Trophoblast cell (in vitro differentiated cells and primary cell): Measurements from ENCODE around the gene GGCX.

Experiments
- DNase-seq, 2 donors: peaks; one replicate each; pipeline ENCODE4 v3.0.0-alpha.2; 2016
- H2AFZ ChIP-seq: 2 replicates; pipeline ENCODE4 v1.6.1; 2013; ENCODE audit warnings: low read length, moderate library complexity, mild to moderate bottlenecking; ENCODE audit not compliant: insufficient read depth, poor library complexity
- H2AK5ac ChIP-seq: 2 replicates; pipeline ENCODE4 v1.6.1; 2013; ENCODE audit warnings: mild to moderate bottlenecking, low read length
- H2BK120ac ChIP-seq: 2 replicates; pipeline ENCODE4 v1.6.1; 2013; ENCODE audit warnings: low read length, mild to moderate bottlenecking, moderate library complexity; ENCODE audit not compliant: insufficient read depth, poor library complexity
- H2BK12ac ChIP-seq: 2 replicates; pipeline ENCODE4 v1.6.1; 2013; ENCODE audit warnings: mild to moderate bottlenecking, low read length, moderate library complexity
- H2BK5ac ChIP-seq: 2 replicates; pipeline ENCODE4 v1.6.1; 2013; ENCODE audit warnings: low read length, low read depth, moderate library complexity, mild to moderate bottlenecking; ENCODE audit not compliant: poor library complexity
- H3K14ac ChIP-seq: 2 replicates; pipeline ENCODE4 v1.6.1; 2013; ENCODE audit warnings: mild to moderate bottlenecking, low read length
- H3K18ac ChIP-seq: 2 replicates; pipeline ENCODE4 v1.6.1; 2013; ENCODE audit warnings: mild to moderate bottlenecking, low read length
- H3K23ac ChIP-seq: 2 replicates; pipeline ENCODE4 v1.6.1; 2013; ENCODE audit warnings: low read length
- H3K27ac ChIP-seq: 2 replicates; pipeline ENCODE4 v1.5.1; 2013; ENCODE audit warnings: low read depth, mild to moderate bottlenecking, inconsistent platforms, low read length, moderate library complexity
- H3K27me3 ChIP-seq: 2 replicates; pipeline ENCODE4 v1.6.1; 2013; ENCODE audit warnings: inconsistent platforms, mild to moderate bottlenecking, low read length, moderate library complexity; ENCODE audit not compliant: insufficient read depth
- H3K36me3 ChIP-seq, 2 experiments: 1 replicate in 1 of 2; 2 replicates in 1 of 2; pipeline ENCODE4 v1.6.1; 2013; ENCODE audit warnings: low read length in 2 of 2, mild to moderate bottlenecking in 2 of 2, moderate library complexity in 1 of 2; ENCODE audit not compliant: insufficient read depth in 2 of 2, control insufficient read depth in 1 of 2
- H3K4ac ChIP-seq: 2 replicates; pipeline ENCODE4 v1.6.1; 2013; ENCODE audit warnings: low read depth, mild to moderate bottlenecking, low read length, moderate library complexity
- H3K4me1 ChIP-seq, 2 experiments: 1 replicate in 1 of 2; 2 replicates in 1 of 2; pipeline ENCODE4 v1.6.1; 2013; ENCODE audit warnings: low read length in 2 of 2, mild to moderate bottlenecking in 2 of 2, moderate library complexity in 1 of 2; ENCODE audit not compliant: insufficient read depth in 2 of 2, control insufficient read depth in 1 of 2
- H3K4me2 ChIP-seq: 2 replicates; pipeline ENCODE4 v1.6.1; 2013; ENCODE audit warnings: inconsistent platforms, mild to moderate bottlenecking, low read length, moderate library complexity
- H3K4me3 ChIP-seq: 2 replicates; pipeline ENCODE4 v1.5.1; 2013; ENCODE audit warnings: mild to moderate bottlenecking, low read depth, low read length, inconsistent platforms
- H3K79me1 ChIP-seq: one replicate; pipeline ENCODE4 v1.6.1; 2013; ENCODE audit warnings: low read length
- H3K79me2 ChIP-seq: 2 replicates; pipeline ENCODE4 v1.6.1; 2013; ENCODE audit warnings: low read length, mild to moderate bottlenecking; ENCODE audit not compliant: control insufficient read depth, insufficient read depth, poor library complexity
- H3K9ac ChIP-seq: 2 replicates; pipeline ENCODE4 v1.6.1; 2013; ENCODE audit warnings: mild to moderate bottlenecking, low read length
- H3K9me3 ChIP-seq: 2 replicates; pipeline ENCODE4 v1.6.1; 2013; ENCODE audit warnings: low read depth, mild to moderate bottlenecking, control low read depth, inconsistent platforms, low read length; ENCODE audit not compliant: insufficient read depth
- H4K12ac ChIP-seq: 2 replicates; pipeline ENCODE4 v1.6.1; 2013; ENCODE audit warnings: low read depth, mild to moderate bottlenecking, low read length, moderate library complexity
- H4K8ac ChIP-seq: 2 replicates; pipeline ENCODE4 v1.6.1; 2013; ENCODE audit warnings: low read depth, mild to moderate bottlenecking, low read length, moderate library complexity
- H4K91ac ChIP-seq: one replicate; pipeline ENCODE4 v1.6.1; 2013; ENCODE audit warnings: low read depth, mild to moderate bottlenecking, low read length, moderate library complexity
- WGBS: extraction: QIAGEN DNeasy Blood & Tissue Kit; methylation state at CpG from one replicate; pipeline ENCODE4 v1.1.7; 2013; ENCODE audit warnings: missing lambda C conversion rate; ENCODE audit not compliant: insufficient read length, insufficient coverage; ENCODE audit errors: extremely low coverage; 5-methylcytosine and 5-hydroxymethylcytosine counted together

Gene GGCX

GRCh38 chr2:85558160-85558559 lies 3.1 kb downstream of the GGCX start:
- no peak overlapping the region for H3K9ac ChIP-seq
- H3K4me1 ChIP-seq = no peaks in the 10 kb centered on the region
- no peak overlapping the region for H4K8ac ChIP-seq
- no peak overlapping the region for H2BK5ac ChIP-seq
- no peak overlapping the region for H2AK5ac ChIP-seq
- no peak overlapping the region for H2AFZ ChIP-seq
- no peaks in the 10 kb centered on the region for H3K9me3 ChIP-seq
- H3K4me2 ChIP-seq = no peak overlapping the region
- H3K36me3 ChIP-seq = peaks cover 19 to 33% of the 10 kb centered on the region in 2 experiments
- peak in 1 of 2 donors; percentile 52 for DNase-seq
- peaks cover 6% of the 10 kb centered on the region for H3K79me2 ChIP-seq
- H3K18ac ChIP-seq = no peak overlapping the region
- H3K27ac ChIP-seq = no peak overlapping the region
- H2BK120ac ChIP-seq = no peak overlapping the region
- no peak overlapping the region for H4K91ac ChIP-seq
- no peak overlapping the region for H3K23ac ChIP-seq
- no peak overlapping the region for H3K4ac ChIP-seq
- peaks cover 5% of the 10 kb centered on the region for H3K79me1 ChIP-seq
- WGBS = no CpG with 5 or more reads among the region's 1 CpG
- H4K12ac ChIP-seq = no peak overlapping the region
- no peak overlapping the region for H2BK12ac ChIP-seq
- H3K27me3 ChIP-seq = no peaks in the 10 kb centered on the region
- H3K14ac ChIP-seq = no peak overlapping the region
- no peak overlapping the region for H3K4me3 ChIP-seq

- no peaks in the 10 kb centered on the region for H3K4me1 ChIP-seq
- no peak overlapping the region for H2BK5ac ChIP-seq
- no peak overlapping the region for H3K27ac ChIP-seq
- H3K27me3 ChIP-seq = no peaks in the 10 kb centered on the region
- H3K14ac ChIP-seq = no peak overlapping the region
- no peak overlapping the region for H2AFZ ChIP-seq
- H2BK12ac ChIP-seq = no peak overlapping the region
- H2AK5ac ChIP-seq = no peak overlapping the region
- H3K36me3 ChIP-seq = peaks cover 24 to 38% of the 10 kb centered on the region in 2 experiments
- WGBS = no CpG with 5 or more reads among the region's 5 CpGs
- peaks cover 5% of the 10 kb centered on the region for H3K79me1 ChIP-seq
- no peak overlapping the region for H2BK120ac ChIP-seq
- no peak overlapping the region for H3K4me3 ChIP-seq
- no peak overlapping the region for H4K12ac ChIP-seq
- no peaks in the 10 kb centered on the region for H3K9me3 ChIP-seq
- peak in 1 of 2 donors; percentile 51 for DNase-seq
- H3K9ac ChIP-seq = no peak overlapping the region
- H3K4me2 ChIP-seq = no peak overlapping the region
- peaks cover 6% of the 10 kb centered on the region for H3K79me2 ChIP-seq
- H4K8ac ChIP-seq = no peak overlapping the region
- no peak overlapping the region for H3K4ac ChIP-seq
- no peak overlapping the region for H3K18ac ChIP-seq
- H3K23ac ChIP-seq = no peak overlapping the region
- no peak overlapping the region for H4K91ac ChIP-seq
Observed at GRCh38 chr2:85557130-85557529, 4.2 kb downstream of the GGCX start.

DNA sequence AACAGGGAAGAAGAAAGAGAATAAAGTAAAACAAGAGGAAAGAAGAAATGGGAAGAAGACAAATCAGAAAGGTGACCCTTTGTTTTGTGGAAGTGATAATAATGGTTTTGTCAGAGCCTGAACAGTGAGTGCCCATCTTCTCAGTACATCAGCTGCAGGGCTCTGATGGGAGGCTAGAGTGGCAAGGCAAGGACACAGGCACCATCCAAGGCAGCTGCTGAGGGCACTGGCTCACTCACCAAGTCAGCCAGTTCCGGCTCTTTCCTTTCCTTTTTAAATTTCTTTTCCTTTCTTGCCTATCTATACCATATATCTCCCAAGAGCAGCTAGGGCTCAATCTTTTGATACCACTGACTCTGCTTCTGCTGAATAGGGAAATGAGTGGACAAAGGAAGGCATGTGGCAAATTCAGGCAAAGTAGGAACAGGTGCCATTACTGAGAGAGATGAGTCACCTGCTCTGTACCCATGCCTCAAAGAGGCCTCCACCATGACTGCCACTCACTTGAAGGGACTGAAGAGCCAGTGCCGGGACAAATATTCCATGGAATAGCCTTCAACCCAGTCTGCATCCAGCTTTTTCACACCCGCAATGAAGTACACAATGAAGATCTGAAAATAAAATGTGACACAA lies 6.2 kb downstream of the GGCX start:
- no peaks in the 10 kb centered on the region for H3K4me1 ChIP-seq
- H4K8ac ChIP-seq = no peak overlapping the region
- H3K14ac ChIP-seq = no peak overlapping the region
- no peak overlapping the region for H3K23ac ChIP-seq
- H3K18ac ChIP-seq = no peak overlapping the region
- no peak overlapping the region for H3K27ac ChIP-seq
- H3K36me3 ChIP-seq = peaks cover 34 to 57% of the 10 kb centered on the region in 2 experiments
- no peaks in the 10 kb centered on the region for H3K9me3 ChIP-seq
- no peak for DNase-seq
- no peaks in the 10 kb centered on the region for H3K79me2 ChIP-seq
- H4K12ac ChIP-seq = no peak overlapping the region
- H3K27me3 ChIP-seq = no peaks in the 10 kb centered on the region
- H2BK5ac ChIP-seq = no peak overlapping the region
- H3K4ac ChIP-seq = no peak overlapping the region
- no CpG with 5 or more reads among the region's 3 CpGs for WGBS
- no peaks in the 10 kb centered on the region for H3K79me1 ChIP-seq
- no peak overlapping the region for H2AK5ac ChIP-seq
- H2BK12ac ChIP-seq = no peak overlapping the region
- H2BK120ac ChIP-seq = no peak overlapping the region
- no peak overlapping the region for H2AFZ ChIP-seq
- H3K9ac ChIP-seq = no peak overlapping the region
- H3K4me3 ChIP-seq = no peak overlapping the region
- no peak overlapping the region for H3K4me2 ChIP-seq
- H4K91ac ChIP-seq = no peak overlapping the region

DNA sequence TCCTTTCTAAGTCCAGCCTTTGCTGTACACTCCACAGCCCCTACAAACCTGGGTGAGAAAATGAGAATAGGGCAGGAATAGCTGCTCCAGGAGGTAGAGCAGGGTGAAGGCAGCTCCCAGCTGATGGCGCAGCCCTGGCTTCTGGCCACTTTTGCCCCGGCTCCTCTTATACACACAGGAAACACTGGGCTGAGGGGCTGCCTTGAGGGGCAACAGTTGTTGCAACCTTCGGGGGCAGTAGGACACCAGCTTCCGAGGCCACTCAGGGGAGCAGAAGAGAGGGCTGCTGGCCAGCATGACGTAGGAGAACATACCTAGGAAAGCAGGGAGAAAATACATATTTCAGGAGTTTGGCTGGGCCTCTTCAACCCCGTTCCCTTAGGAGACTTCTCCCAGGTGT lies 8.1 kb downstream of the GGCX start:
- Histone ChIP-seq H3K9me3 (no peaks in the 10 kb centered on the region), H3K27me3 (no peaks in the 10 kb centered on the region), H4K91ac (no peak overlapping the region), H3K23ac (no peak overlapping the region), H3K4ac (no peak overlapping the region), H3K4me3 (no peak overlapping the region), H2BK12ac (no peak overlapping the region), H3K4me2 (no peak overlapping the region), H4K8ac (no peak overlapping the region), H3K9ac (no peak overlapping the region), H2AK5ac (no peak overlapping the region), H2AFZ (no peak overlapping the region), H2BK5ac (no peak overlapping the region), H3K4me1 (no peaks in the 10 kb centered on the region), H3K14ac (no peak overlapping the region), H2BK120ac (no peak overlapping the region), H3K36me3 (peaks cover 29 to 59% of the 10 kb centered on the region in 2 experiments), H3K18ac (no peak overlapping the region), H3K79me2 (no peaks in the 10 kb centered on the region), H3K27ac (no peak overlapping the region), H4K12ac (no peak overlapping the region), H3K79me1 (no peaks in the 10 kb centered on the region)
- DNase-seq = no peak
- no CpG with 5 or more reads among the region's 6 CpGs for WGBS
